Inferior parietal cortex (tissue), 1 donor: ENCODE results near the gene KLHL1.

Experiments used
- DNase-seq: peaks from one replicate; pipeline ENCODE4 v3.0.0-alpha.2; 2016; ENCODE audit errors: extremely low spot score

Gene KLHL1

DNA sequence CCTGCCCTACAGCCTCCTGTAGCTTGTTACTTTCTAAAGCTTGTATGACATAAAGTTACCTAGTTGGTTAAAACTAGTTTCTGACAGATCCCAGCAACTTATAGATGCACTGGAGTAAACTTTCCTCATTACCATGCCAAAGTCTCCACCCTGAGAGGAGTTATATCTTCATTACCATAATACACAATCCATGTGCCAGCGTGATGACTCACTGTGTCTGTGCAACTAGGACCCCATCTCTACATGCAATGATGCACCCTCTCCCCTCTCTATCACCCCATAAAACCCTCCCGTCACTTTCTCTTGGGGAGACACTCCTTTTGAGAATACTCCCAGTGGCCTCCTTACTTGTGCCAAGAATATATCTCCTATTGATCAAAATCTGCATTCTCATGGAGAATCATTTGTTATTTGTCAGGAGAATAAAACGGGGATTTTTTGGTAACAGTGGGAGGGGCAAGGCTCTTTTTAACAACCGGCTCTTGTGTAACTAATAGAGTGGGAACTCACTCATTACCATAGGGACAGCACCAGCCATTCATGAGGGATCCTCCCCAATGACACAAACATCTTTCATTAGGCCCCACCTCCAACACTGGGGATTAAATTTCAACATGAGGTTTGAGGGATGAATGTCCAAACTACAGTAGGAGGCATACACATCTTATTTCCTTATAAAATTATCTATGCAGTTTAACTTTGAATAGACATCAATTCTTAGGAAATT is 235.8 kb downstream of the KLHL1 start:
- no peak for DNase-seq

GRCh38 chr13:69866555-69866954 is 241.7 kb downstream of the KLHL1 start:
- DNase-seq: no peak

DNA sequence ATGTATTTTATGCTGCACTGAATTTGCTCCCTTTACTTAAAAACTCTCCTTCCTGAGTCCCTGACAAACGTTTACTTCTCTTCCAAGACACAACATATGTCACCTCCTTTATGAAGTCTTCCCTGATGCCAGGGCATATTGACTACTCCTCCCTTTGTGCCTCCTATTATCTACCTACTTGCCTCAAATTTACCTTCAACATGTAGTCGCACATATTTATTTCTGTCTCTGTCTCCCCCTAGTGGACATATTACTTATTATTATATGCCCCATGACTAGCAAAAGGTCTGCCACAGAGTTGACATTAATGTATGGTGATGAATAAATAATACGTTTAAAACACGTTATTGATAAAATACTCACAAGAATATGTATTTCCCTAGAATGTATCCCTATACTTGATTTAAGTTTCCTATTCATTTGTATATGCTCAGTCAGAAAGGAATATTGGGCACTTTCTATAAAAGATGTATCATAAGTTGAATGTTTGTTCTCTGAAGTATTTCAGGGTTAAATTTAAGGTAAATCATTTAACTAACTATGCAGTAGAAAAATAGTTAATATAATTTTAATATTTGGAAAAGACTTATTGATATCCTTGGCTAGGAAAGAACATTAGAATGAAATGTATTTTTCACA is 250.9 kb downstream of the KLHL1 start:
- DNase-seq: peak; percentile 60

DNA sequence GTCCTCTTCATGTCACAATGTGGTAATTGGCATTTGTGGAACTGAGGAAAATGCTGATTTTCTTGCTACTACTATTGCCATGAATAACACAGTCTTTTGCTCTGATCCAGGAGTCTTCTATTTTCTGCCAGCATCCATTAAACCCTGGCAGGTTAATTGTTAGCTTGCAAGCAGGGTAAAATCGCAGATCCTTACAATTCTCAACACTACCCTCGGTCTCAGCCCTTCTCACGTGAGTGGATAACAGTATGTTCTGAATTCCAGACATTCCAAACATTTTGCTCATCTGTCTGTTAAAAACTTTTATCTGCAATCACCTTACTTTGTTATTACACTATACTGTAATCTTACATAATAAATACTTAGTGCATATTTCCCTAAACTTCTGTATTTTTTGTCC is 251.9 kb downstream of the KLHL1 start:
- DNase-seq: no peak

GRCh38 chr13:69828527-69828926 is 279.7 kb downstream of the KLHL1 start:
- DNase-seq: no peak

- no peak for DNase-seq
Measured at GRCh38 chr13:69820180-69820579, 288.1 kb downstream of the KLHL1 start.

DNA sequence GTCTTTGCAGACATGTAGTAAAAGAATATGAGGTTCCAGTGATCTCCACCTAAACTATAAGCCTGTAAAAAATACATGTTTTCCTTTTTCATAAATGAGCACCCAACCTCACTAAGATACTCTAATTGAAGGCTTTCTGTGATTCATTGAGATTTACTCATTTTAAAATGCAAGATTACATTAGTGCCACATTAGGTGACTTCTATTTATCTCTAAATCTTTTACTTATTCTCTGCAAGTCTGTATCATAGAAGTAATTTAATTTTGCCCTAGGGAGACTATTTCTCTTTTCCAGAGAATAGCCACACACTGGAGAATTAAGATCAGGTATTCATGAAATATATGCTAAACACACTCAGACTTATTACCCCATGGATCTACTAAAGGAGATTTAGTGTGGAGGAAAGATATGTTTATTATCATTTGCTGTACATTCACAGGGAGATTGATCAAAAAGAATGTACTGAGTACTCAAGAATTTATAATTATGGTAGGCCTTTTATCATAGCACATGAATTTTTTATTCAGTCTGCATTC is 290.9 kb downstream of the KLHL1 start:
- DNase-seq: no peak

DNA sequence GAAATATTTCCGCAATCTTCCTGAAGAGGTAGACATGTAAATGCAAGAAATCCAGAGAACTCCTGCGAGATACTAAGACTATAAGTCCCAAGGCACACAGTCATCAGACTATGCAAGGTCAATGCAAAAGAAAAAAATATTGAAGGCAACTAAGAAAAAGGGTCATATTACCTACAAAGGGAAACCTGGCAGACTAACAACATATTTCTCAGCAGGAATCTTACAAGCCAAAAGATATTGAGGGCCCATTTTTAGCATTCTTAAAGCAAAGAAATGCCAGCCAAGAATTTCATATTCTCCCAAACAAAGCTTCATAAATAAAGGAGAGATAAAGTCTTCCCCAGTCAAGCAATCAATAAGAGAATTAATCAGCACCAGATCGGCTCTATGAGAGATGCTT is 299.1 kb downstream of the KLHL1 start:
- DNase-seq: no peak

DNA sequence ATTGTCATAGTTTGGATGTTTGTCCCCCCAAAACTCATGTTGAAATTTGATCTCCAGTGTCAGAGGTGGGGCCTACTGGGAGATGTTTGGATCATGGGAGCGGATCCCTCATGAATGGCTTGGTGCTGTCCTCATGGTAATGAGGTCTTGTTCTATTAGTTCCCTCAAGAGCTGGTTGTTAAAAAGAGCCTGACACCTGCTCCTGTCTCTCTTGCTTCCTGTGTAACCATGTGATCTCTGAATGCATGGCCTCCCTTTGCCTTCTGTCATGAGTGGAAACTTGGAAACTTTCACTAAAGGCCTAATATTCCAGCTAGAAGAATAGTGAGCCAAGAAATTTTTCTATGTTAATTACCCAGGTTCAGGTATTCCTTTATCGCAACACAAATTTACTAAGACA is 312.0 kb downstream of the KLHL1 start:
- no peak for DNase-seq

DNA sequence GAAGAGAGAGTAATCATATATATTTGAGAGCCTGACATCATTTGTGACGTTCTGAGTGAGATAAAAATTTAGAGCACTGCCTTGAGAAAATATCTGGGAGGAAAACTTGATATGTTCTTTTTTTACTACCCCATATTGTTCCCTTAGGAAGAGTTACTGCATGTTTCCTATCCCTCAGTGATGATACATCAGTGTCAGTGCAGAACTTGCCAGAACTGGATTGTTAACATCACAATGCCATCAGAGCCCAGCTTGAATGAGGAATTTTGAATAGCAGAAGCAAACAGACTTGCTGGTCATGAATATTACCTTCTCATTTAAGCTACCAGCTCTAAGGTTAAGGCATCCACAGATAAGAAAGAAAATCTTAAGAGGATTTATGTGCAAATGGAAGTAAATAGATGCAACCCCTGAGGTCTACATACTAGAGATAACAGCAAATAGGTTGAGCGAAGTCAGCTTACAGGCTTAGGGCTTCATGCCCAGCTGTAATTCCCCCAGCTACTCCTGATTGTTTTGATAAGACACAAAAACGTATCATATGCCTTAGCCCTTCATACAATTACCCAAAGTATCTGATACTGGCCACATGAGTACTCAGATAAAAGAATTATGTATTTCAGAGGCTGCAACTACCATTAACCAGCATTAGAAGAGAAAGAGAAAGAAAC is 314.3 kb downstream of the KLHL1 start:
- DNase-seq: no peak

- no peak for DNase-seq
Measured at GRCh38 chr13:69776937-69777336, 331.3 kb downstream of the KLHL1 start.

- DNase-seq: no peak
Measured at GRCh38 chr13:69769608-69770007, 338.6 kb downstream of the KLHL1 start.

- no peak for DNase-seq
Measured at GRCh38 chr13:69761581-69761980, 346.7 kb downstream of the KLHL1 start.

DNA sequence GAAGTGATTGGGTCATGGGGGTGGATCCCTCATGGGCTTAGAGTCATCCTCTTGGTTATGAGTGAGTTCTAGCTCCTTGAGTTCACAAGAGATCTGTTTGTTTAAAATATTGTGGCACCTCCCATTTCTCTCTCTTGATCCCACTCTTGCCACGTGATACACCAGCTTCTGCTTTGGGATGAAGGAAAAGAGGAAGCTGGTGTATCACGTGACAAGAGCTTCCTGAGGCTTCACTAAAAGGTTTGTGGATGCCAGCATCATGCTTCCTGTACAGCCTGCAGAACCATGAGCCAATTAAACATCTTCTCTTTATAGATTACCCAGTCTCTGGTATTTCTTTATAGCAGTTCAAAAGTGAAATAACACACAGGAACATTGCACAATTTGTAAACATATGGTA is 353.2 kb downstream of the KLHL1 start:
- no peak for DNase-seq

GRCh38 chr13:69751259-69751658 is 357.0 kb downstream of the KLHL1 start:
- DNase-seq: no peak

DNA sequence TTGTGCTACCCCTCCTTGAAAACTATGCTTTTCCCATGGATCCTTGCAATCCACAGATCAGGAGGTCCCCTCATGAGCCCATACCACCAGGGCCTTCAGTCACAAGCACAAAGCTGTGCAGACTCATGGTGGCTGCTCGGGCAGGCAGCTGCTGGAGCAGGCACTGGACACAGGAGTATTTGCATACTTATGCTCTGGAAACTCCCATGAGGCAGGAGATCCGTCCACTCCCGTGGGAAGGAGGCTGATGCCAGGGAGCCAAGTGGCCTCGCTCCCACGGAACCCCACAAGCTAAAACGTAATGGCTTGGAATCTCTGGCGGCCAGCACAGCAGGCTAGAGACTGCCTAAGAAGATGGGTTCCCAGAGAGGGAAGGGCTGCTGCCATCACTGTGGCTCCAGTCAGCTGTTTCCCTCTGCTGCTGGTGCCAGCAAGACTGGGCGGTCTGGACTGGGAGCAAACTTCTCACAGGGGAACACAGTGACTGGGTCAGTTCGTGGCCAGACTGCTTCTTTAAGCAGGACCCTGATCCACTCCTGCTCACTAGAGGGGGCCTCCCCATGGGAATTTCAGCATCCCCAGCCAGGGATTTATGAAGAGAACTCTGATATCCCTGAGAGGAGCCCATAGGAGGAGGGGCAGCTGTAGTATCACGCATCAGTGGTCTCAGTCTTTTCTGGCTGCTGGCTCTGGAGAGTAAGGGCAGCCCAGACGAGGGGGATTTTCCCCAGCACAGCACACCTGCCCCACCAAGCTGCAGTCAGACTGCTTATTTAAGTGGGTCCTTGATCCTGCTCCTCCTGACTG is 370.9 kb downstream of the KLHL1 start:
- DNase-seq: no peak

- no peak for DNase-seq
Measured at GRCh38 chr13:69721631-69722030, 386.6 kb downstream of the KLHL1 start.

- DNase-seq: no peak
Measured at GRCh38 chr13:69720278-69720983, 387.8 kb downstream of the KLHL1 start.

DNA sequence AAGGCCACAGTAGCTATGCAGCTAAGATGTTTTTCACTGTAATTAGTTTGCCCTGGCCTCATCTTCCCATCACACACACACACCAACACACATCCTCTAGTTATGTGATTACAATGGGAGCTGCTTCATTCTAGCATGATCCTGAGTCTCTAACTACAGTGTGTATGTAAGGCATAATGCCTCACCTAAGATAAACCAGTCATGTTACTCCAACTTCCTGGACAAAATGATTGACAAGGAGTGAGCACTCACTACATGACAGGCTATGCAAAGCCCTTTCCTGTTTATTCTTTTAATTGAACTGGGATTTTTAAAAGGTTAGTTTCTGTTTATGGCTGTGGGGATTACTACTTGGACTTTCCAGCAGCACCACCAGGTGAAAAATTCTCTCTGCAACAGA is 401.4 kb downstream of the KLHL1 start:
- no peak for DNase-seq

- DNase-seq: no peak
Measured at GRCh38 chr13:69704311-69704710, 403.9 kb downstream of the KLHL1 start.

DNA sequence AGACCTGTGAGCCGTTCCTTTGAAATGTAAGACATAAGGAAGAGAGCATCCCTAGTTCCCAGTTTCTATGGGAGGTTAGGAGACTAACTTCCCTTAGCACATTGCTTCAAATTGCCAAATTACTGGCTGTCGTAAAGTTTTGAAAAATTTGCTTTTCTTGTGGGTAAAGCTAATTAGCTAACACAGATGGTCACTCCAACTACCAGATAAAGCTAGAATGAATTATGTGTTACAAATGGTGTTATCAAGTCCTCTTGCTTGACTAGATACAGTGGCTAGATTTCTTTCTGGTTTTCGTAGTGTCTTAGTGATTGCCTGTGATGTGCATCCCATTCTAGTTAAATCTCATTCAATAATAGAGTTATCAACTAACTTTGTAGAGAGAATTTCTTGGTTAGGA is 417.3 kb downstream of the KLHL1 start:
- DNase-seq: no peak
